Measurements from ENCODE around the gene PPIP5K1. TPM values are rescaled to one million over a fixed set of nuclear protein-coding genes. Genes with fewer than 3 reads are reported as not detected.

Gene PPIP5K1
- total RNA-seq, 1 experiment from 2014 or later, result 34.4 TPM

DNA sequence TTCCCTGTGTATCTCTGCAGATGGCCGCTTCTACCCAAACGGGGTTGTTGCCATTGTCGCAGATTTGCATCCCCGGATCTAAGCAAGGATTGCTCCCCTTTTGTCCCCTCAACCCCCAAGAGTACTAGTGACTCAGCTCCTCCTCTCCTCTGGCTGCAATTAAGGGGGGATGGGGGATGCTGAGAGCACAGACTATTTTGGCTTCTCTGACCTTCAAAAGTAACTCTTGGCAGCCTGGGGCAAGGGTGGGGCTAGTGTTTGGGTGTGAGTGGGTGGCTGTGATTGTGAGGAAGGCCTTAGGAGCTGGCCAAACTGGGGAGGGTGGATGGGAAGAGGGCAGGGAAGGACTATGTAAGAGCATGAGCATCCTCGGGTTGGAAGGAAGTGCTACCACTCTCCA, 73.8 kb downstream of the PPIP5K1 start:
- Mint-ChIP-seq H3K4me3 (peak overlapping the region; percentile 38), H3K27ac (no peak overlapping the region), H3K36me3 (no peaks in the 10 kb centered on the region), H3K27me3 (ENCODE audit: low read depth) (peaks cover 80% of the 10 kb centered on the region), H3K4me1 (peaks cover 46% of the 10 kb centered on the region), H3K9me3 (no peaks in the 10 kb centered on the region)
- POLR2A ChIA-PET, result no interaction called here
- CTCF ChIA-PET, result interaction anchor here (1.6 kb wide), 1 partner anchor 76 kb away, joined by 6 read pairs; no protein-coding TSS in a partner anchor
- ATAC-seq (no peak), DNase-seq (ENCODE audit: low spot score) (no peak)
- TF ChIP-seq KAT7 (CRISPR knock-in tag; IDR thresholded peaks at IDR 0.05; ENCODE audit: borderline replicate concordance) (no peak), ZNF219 (CRISPR knock-in tag; IDR thresholded peaks at IDR 0.05; ENCODE audit: borderline replicate concordance) (no peak), SMAD3 (CRISPR knock-in tag; IDR thresholded peaks at IDR 0.05; ENCODE audit: borderline replicate concordance) (no peak), GABPB1 (CRISPR knock-in tag; IDR thresholded peaks at IDR 0.05) (no peak)
- TF ChIP-seq, protein P1, sequence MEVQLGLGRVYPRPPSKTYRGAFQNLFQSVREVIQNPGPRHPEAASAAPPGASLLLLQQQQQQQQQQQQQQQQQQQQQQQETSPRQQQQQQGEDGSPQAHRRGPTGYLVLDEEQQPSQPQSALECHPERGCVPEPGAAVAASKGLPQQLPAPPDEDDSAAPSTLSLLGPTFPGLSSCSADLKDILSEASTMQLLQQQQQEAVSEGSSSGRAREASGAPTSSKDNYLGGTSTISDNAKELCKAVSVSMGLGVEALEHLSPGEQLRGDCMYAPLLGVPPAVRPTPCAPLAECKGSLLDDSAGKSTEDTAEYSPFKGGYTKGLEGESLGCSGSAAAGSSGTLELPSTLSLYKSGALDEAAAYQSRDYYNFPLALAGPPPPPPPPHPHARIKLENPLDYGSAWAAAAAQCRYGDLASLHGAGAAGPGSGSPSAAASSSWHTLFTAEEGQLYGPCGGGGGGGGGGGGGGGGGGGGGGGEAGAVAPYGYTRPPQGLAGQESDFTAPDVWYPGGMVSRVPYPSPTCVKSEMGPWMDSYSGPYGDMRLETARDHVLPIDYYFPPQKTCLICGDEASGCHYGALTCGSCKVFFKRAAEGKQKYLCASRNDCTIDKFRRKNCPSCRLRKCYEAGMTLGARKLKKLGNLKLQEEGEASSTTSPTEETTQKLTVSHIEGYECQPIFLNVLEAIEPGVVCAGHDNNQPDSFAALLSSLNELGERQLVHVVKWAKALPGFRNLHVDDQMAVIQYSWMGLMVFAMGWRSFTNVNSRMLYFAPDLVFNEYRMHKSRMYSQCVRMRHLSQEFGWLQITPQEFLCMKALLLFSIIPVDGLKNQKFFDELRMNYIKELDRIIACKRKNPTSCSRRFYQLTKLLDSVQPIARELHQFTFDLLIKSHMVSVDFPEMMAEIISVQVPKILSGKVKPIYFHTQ (CRISPR knock-in tag; IDR thresholded peaks at IDR 0.05), result no peak
- TF ChIP-seq, protein P2, sequence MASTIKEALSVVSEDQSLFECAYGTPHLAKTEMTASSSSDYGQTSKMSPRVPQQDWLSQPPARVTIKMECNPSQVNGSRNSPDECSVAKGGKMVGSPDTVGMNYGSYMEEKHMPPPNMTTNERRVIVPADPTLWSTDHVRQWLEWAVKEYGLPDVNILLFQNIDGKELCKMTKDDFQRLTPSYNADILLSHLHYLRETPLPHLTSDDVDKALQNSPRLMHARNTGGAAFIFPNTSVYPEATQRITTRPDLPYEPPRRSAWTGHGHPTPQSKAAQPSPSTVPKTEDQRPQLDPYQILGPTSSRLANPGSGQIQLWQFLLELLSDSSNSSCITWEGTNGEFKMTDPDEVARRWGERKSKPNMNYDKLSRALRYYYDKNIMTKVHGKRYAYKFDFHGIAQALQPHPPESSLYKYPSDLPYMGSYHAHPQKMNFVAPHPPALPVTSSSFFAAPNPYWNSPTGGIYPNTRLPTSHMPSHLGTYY (CRISPR knock-in tag; IDR thresholded peaks at IDR 0.05), result no peak
- TF ChIP-seq, protein P3, sequence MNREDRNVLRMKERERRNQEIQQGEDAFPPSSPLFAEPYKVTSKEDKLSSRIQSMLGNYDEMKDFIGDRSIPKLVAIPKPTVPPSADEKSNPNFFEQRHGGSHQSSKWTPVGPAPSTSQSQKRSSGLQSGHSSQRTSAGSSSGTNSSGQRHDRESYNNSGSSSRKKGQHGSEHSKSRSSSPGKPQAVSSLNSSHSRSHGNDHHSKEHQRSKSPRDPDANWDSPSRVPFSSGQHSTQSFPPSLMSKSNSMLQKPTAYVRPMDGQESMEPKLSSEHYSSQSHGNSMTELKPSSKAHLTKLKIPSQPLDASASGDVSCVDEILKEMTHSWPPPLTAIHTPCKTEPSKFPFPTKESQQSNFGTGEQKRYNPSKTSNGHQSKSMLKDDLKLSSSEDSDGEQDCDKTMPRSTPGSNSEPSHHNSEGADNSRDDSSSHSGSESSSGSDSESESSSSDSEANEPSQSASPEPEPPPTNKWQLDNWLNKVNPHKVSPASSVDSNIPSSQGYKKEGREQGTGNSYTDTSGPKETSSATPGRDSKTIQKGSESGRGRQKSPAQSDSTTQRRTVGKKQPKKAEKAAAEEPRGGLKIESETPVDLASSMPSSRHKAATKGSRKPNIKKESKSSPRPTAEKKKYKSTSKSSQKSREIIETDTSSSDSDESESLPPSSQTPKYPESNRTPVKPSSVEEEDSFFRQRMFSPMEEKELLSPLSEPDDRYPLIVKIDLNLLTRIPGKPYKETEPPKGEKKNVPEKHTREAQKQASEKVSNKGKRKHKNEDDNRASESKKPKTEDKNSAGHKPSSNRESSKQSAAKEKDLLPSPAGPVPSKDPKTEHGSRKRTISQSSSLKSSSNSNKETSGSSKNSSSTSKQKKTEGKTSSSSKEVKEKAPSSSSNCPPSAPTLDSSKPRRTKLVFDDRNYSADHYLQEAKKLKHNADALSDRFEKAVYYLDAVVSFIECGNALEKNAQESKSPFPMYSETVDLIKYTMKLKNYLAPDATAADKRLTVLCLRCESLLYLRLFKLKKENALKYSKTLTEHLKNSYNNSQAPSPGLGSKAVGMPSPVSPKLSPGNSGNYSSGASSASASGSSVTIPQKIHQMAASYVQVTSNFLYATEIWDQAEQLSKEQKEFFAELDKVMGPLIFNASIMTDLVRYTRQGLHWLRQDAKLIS (CRISPR knock-in tag; IDR thresholded peaks at IDR 0.05; ENCODE audit: borderline replicate concordance), result no peak
- TF ChIP-seq, protein P4, sequence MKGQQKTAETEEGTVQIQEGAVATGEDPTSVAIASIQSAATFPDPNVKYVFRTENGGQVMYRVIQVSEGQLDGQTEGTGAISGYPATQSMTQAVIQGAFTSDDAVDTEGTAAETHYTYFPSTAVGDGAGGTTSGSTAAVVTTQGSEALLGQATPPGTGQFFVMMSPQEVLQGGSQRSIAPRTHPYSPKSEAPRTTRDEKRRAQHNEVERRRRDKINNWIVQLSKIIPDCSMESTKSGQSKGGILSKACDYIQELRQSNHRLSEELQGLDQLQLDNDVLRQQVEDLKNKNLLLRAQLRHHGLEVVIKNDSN (CRISPR knock-in tag; IDR thresholded peaks at IDR 0.05), result no peak
- TF ChIP-seq, protein P5, sequence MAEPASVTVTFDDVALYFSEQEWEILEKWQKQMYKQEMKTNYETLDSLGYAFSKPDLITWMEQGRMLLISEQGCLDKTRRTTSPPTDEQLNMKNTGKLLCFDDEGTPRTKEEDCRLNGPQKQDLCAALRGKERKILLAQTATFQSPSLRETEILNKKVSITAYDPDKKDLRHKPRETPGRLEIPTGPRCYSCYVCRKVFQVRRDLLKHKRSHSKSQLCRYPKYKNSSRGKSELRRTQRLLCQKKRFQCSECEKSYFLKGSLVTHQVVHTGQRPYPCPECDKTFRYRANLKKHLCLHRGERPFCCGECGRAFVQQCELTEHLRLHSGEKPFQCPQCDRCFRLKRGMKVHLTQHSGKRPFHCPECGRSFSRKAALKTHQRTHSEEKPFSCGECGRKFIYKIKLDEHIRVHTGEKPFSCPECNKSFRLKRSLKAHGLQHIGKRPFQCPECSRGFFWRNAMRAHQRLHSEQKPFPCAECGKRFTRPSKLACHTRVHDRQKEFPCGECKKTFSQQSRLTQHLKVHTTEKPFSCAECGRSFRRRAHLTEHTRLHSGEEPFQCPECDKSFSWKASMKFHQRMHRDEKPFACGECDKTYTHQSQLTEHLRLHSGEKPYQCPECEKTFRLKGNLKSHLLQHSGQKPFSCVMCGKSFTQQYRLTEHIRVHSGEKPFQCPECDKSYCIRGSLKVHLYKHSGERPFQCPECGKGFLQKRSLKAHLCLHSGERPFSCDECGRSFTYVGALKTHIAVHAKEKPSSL (CRISPR knock-in tag; conservative IDR thresholded peaks at IDR 0.05), result no peak
- TF ChIP-seq, protein P6, sequence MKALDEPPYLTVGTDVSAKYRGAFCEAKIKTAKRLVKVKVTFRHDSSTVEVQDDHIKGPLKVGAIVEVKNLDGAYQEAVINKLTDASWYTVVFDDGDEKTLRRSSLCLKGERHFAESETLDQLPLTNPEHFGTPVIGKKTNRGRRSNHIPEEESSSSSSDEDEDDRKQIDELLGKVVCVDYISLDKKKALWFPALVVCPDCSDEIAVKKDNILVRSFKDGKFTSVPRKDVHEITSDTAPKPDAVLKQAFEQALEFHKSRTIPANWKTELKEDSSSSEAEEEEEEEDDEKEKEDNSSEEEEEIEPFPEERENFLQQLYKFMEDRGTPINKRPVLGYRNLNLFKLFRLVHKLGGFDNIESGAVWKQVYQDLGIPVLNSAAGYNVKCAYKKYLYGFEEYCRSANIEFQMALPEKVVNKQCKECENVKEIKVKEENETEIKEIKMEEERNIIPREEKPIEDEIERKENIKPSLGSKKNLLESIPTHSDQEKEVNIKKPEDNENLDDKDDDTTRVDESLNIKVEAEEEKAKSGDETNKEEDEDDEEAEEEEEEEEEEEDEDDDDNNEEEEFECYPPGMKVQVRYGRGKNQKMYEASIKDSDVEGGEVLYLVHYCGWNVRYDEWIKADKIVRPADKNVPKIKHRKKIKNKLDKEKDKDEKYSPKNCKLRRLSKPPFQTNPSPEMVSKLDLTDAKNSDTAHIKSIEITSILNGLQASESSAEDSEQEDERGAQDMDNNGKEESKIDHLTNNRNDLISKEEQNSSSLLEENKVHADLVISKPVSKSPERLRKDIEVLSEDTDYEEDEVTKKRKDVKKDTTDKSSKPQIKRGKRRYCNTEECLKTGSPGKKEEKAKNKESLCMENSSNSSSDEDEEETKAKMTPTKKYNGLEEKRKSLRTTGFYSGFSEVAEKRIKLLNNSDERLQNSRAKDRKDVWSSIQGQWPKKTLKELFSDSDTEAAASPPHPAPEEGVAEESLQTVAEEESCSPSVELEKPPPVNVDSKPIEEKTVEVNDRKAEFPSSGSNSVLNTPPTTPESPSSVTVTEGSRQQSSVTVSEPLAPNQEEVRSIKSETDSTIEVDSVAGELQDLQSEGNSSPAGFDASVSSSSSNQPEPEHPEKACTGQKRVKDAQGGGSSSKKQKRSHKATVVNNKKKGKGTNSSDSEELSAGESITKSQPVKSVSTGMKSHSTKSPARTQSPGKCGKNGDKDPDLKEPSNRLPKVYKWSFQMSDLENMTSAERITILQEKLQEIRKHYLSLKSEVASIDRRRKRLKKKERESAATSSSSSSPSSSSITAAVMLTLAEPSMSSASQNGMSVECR (CRISPR knock-in tag; IDR thresholded peaks at IDR 0.05; ENCODE audit: borderline replicate concordance), result no peak
- TF ChIP-seq, protein P7, sequence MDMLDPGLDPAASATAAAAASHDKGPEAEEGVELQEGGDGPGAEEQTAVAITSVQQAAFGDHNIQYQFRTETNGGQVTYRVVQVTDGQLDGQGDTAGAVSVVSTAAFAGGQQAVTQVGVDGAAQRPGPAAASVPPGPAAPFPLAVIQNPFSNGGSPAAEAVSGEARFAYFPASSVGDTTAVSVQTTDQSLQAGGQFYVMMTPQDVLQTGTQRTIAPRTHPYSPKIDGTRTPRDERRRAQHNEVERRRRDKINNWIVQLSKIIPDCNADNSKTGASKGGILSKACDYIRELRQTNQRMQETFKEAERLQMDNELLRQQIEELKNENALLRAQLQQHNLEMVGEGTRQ (CRISPR knock-in tag; IDR thresholded peaks at IDR 0.05), result no peak
- TF ChIP-seq, protein P8, sequence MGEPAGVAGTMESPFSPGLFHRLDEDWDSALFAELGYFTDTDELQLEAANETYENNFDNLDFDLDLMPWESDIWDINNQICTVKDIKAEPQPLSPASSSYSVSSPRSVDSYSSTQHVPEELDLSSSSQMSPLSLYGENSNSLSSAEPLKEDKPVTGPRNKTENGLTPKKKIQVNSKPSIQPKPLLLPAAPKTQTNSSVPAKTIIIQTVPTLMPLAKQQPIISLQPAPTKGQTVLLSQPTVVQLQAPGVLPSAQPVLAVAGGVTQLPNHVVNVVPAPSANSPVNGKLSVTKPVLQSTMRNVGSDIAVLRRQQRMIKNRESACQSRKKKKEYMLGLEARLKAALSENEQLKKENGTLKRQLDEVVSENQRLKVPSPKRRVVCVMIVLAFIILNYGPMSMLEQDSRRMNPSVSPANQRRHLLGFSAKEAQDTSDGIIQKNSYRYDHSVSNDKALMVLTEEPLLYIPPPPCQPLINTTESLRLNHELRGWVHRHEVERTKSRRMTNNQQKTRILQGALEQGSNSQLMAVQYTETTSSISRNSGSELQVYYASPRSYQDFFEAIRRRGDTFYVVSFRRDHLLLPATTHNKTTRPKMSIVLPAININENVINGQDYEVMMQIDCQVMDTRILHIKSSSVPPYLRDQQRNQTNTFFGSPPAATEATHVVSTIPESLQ (CRISPR knock-in tag; IDR thresholded peaks at IDR 0.05), result no peak
- TF ChIP-seq, protein P9, sequence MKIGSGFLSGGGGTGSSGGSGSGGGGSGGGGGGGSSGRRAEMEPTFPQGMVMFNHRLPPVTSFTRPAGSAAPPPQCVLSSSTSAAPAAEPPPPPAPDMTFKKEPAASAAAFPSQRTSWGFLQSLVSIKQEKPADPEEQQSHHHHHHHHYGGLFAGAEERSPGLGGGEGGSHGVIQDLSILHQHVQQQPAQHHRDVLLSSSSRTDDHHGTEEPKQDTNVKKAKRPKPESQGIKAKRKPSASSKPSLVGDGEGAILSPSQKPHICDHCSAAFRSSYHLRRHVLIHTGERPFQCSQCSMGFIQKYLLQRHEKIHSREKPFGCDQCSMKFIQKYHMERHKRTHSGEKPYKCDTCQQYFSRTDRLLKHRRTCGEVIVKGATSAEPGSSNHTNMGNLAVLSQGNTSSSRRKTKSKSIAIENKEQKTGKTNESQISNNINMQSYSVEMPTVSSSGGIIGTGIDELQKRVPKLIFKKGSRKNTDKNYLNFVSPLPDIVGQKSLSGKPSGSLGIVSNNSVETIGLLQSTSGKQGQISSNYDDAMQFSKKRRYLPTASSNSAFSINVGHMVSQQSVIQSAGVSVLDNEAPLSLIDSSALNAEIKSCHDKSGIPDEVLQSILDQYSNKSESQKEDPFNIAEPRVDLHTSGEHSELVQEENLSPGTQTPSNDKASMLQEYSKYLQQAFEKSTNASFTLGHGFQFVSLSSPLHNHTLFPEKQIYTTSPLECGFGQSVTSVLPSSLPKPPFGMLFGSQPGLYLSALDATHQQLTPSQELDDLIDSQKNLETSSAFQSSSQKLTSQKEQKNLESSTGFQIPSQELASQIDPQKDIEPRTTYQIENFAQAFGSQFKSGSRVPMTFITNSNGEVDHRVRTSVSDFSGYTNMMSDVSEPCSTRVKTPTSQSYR (CRISPR knock-in tag; IDR thresholded peaks at IDR 0.05), result no peak
